A549 treated with ZK216348 at 1 μM for 4 hours (cell line): ENCODE results near the gene CLASRP. TPM values are rescaled to one million over a fixed set of nuclear protein-coding genes. Genes with fewer than 3 reads are reported as not detected.

Source experiments
- total RNA-seq: library from RNA; stranded (reverse); fragments of 200-300 nt; extraction: Qiagen RNA extraction; gene quantifications from 5 replicates; pipeline ENCODE4 v1.2.3, GENCODE V29; 2022; ENCODE audit warnings: low read depth

The CLASRP gene, protein sequence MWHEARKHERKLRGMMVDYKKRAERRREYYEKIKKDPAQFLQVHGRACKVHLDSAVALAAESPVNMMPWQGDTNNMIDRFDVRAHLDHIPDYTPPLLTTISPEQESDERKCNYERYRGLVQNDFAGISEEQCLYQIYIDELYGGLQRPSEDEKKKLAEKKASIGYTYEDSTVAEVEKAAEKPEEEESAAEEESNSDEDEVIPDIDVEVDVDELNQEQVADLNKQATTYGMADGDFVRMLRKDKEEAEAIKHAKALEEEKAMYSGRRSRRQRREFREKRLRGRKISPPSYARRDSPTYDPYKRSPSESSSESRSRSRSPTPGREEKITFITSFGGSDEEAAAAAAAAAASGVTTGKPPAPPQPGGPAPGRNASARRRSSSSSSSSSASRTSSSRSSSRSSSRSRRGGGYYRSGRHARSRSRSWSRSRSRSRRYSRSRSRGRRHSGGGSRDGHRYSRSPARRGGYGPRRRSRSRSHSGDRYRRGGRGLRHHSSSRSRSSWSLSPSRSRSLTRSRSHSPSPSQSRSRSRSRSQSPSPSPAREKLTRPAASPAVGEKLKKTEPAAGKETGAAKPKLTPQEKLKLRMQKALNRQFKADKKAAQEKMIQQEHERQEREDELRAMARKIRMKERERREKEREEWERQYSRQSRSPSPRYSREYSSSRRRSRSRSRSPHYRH
- 53.3 to 78.2 TPM (median 70.7 TPM) in 5 replicates for total RNA-seq

DNA sequence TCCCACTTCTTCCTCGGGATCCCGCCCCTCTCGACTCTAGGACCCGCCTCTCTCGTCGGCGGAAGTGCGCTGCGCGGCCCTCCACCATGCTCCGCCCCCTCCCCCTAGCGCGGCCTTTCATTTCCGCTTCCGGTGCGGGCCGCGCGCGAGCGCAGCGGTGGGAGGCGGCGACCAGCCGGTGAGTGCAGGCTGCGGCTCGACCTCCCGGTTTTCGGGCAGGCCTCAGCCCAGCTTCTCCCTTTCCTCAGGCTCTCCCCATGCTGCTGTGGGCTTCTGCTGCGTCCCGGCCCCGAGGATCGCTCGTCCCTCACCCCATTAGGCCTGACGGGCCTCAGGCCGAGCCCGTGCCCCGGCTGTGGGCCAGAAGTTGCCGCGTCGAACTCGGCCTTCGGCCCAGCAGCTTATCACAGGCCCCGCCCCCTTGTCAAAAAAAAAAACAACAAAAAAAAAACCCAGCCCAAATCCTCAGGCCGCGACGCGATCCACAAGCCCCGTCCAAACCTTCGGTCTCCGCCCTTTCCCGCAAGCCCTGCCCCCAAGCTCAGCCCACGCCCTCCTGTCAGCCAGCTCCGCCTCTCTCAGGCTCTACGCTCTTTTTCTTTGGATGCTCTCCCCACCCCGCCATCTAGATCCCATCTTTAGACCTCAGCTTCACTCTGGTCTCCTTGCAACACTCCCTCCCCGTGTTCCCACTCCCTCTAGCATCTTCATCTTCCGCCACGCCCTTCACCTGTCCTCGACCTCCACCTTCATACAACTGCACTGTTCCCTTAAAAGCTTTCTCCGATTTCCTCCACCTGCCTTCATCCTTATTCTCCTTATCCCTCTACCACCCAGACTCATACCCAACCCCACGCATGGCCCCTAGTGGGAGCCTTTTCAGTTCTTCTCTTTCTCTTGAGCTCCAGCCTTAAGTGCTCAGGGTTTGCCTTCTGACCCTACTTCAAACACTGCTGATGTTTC is at the start of gene CLASRP:
Gene CLASRP, plus strand, starts transcription at position 115 of the 963 bp plus-strand sequence. CDS start 1,168 bp downstream, outside the sequence.

DNA sequence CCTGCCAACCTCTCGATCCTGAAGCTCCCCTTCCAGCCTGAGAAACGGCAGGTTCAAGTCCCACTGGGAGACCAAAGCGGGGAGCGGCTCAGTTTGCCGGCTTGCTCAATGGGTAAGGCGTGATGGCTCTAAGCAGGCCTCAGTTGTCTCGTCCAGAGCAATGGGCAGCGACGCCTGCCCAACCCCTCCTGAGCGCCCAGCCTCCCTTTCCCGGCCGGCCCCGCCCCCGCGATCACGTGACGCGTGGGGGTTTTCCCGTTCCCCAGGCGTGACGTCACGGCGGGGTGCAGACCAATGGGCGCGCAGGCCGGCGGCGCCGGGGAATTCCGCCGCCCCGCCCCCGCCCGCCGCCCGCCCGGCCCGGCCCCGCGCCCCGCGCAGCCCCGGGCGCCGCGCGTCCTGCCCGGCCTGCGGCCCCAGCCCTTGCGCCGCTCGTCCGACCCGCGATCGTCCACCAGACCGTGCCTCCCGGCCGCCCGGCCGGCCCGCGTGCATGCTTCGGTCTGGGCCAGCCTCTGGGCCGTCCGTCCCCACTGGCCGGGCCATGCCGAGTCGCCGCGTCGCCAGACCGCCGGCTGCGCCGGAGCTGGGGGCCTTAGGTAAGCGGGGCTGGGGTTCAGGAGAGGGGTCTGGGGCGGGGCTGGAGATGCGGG is 37.6 kb upstream of the CLASRP start, which contains the start of gene RELB:
Gene RELB, plus strand, starts transcription at position 378 of the 653 bp plus-strand sequence. Its CDS starts 116 bp downstream, at position 494.

DNA sequence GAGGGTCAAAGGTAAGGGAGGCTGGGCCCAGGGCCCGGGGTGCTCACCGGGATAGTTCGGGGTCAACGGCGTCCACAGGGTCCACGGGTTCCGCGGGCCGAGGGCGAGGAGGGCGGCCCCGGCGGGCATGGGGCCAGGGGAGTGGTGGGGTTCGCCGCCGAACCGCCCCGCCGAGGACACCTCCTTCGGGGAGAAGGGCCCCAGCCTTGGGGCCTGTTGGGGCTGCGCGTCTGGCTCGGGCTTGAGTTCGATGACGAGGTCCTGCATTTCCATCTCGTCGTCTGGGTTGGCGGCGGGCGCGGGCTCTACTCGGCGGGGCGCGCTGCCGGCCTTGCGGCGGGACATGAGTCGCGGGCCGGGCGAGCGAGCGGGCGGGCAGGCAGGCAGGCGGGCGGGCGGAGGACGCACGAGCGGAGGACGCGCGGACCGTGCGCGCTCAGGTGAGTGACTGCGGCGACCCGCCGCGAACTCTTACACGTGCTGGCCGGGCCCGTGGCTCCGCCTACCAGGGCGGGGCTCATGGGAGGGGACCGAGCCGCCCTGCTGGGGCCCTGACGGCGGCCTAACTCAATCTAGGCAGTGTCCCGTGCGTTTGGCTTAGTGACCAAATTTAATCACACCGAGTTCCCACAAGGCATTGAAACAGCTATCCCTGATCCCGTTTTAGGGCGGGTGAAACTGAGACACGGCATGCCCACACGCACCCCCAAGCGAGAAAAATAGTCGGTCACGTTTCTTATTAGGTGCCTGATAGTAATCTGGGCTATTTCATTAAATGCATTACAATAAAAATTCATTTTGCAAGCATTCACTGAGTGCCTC is 37.4 kb downstream of the CLASRP start, which contains the start of gene ZNF296:
Gene ZNF296, minus strand, starts transcription at position 450 of the 822 bp plus-strand sequence. Its CDS starts 105 bp downstream, at position 345.

DNA sequence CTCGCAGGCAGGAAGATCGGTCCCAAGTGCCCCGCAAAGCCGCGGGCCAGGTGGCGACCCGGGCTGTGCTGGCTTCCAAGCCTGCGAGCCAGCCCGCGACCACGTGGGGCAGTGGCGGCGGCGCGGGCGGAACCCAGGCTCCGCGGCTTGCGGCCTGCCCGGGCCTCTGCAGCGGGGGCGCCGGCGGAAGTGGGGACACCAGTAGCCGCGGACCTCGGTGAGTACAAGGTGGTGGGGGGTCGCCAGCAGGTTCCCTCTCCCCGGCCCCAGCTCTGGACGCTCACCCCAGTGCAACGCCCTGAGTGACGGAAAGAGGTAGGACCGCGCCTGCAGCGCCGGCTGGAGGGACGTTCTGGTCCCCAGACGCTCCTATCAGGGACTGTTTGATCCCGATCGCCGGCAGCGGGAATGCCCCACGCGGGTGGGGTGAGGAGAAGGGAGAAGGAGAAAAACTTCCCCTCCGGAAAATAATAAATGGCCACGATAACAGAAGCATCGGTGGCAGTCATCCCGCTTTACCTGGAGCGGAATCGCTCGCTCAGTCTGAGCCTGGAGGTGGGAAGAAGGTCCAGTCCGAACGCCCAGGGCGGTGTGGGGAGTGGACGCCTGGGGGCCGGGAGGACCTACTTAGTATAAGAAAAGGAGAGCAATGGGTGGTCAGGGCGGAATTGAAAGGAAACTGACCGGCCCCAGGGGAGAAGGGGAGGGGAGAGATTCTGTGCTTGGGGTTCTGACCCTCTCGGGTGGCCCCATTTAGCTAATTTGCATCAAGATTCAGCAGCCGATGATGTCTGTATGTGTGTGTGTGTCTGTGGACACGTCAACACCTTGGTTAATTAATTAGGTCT is 40.4 kb downstream of the CLASRP start, which contains the start of gene GEMIN7:
Gene GEMIN7, plus strand, starts transcription at position 198 of the 848 bp plus-strand sequence. CDS start 10,855 bp downstream, outside the sequence.

DNA sequence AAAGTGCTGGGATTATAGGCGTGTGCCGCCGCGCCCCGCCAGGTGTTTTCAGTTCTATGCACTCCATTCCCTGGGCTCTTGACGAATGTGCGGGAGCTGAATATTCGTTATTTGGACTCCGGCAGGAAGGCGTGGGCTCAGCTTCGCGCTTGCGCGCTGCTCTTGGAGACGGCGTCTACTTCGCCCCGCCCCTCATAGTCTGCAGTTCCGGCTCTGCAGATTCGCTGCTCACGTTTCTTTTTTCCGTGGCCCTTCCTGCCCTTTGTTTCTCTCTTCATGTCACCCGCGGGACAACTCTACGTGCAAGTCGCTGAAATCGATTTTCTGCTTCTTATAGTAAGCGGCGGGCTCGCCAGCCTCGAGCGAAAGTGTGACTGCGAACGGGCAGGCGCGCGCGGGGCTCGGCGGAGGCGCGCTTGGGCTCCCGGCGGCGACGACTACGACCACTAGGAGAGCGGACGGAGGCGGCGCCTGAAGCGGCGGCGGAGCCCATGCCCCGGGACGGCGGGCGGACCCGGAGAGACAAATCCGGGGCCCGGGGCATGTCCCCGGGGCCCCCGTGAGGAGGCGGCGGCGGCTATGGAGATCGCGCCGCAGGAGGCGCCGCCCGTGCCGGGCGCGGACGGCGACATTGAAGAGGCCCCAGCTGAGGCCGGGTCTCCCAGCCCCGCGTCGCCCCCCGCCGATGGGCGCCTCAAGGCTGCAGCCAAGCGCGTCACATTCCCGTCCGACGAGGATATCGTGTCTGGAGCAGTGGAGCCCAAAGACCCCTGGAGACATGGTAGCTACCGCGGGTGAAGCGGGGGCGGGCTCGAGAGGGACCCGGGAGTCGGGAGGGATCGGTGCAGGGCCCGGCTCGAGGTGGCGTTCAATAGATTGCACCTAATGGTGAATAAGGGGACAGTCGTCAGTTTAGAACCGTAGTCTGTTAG is 54.2 kb downstream of the CLASRP start, which contains the start of gene PPP1R37:
Gene PPP1R37, plus strand, starts transcription at position 433 of the 932 bp plus-strand sequence. Its CDS starts 147 bp downstream, at position 580.

Other genes starting within 250 kb of the CLASRP start
- 46.2 to 95.2 TPM (median 82.2 TPM) in 5 replicates for gene BCAM, start 229.9 kb upstream of the CLASRP start, total RNA-seq
- 66.5 to 87.0 TPM (median 80.6 TPM) in 5 replicates for gene NECTIN2, start 192.7 kb upstream of the CLASRP start, total RNA-seq
- 157 to 269 TPM (median 249 TPM) in 5 replicates for gene TOMM40, start 147.8 kb upstream of the CLASRP start, total RNA-seq
- gene APOE, start 133.2 kb upstream of the CLASRP start, total RNA-seq, result 9.7 to 22.0 TPM (median 15.3 TPM) in 5 replicates
- gene APOC1, start 124.4 kb upstream of the CLASRP start, total RNA-seq, result 106 to 124 TPM (median 109 TPM) in 5 replicates
- not detected in 5 replicates for gene APOC4, start 96.8 kb upstream of the CLASRP start, total RNA-seq
- not detected in 5 replicates for gene APOC2, start 93.0 kb upstream of the CLASRP start, total RNA-seq
- gene CLPTM1, start 83.7 kb upstream of the CLASRP start, total RNA-seq, result 105 to 202 TPM (median 186 TPM) in 5 replicates
- 21.5 to 47.3 TPM (median 39.4 TPM) in 5 replicates for gene RELB, start 37.6 kb upstream of the CLASRP start, total RNA-seq
- gene ZNF296, start 37.4 kb downstream of the CLASRP start, total RNA-seq, result 5.5 to 12.5 TPM (median 11.8 TPM) in 5 replicates
- 75.9 to 97.8 TPM (median 96.0 TPM) in 5 replicates for gene GEMIN7, start 40.2 kb downstream of the CLASRP start, total RNA-seq
- 23.1 to 37.0 TPM (median 36.1 TPM) in 5 replicates for gene PPP1R37, start 54.1 kb downstream of the CLASRP start, total RNA-seq
- gene NKPD1, start 121.9 kb downstream of the CLASRP start, total RNA-seq, result 0.08 to 0.34 TPM (median 0.32 TPM) in 5 replicates
- 29.2 to 47.2 TPM (median 38.5 TPM) in 5 replicates for gene TRAPPC6A, start 139.2 kb downstream of the CLASRP start, total RNA-seq
- 13.7 to 22.6 TPM (median 17.2 TPM) in 5 replicates for gene BLOC1S3, start 139.7 kb downstream of the CLASRP start, total RNA-seq
- 1.0 to 2.0 TPM (median 2.0 TPM) in 5 replicates for gene EXOC3L2, start 206.4 kb downstream of the CLASRP start, total RNA-seq
- gene MARK4, start 212.2 kb downstream of the CLASRP start, total RNA-seq, result 5.5 to 8.6 TPM (median 7.4 TPM) in 5 replicates